ENCODE measurements around the gene CCR8. TPM values are rescaled to one million over a fixed set of nuclear protein-coding genes. Genes with fewer than 3 reads are reported as not detected.

Gene CCR8
- total RNA-seq, 1 donor from 2014 or later, result not detected

GRCh38 chr3:39378957-39379777, 49.7 kb downstream of the CCR8 start:
- Mint-ChIP-seq H3K4me1 (ENCODE audit: unreplicated experiment) (peaks cover 25% of the 10 kb centered on the region), H3K27me3 (ENCODE audit: unreplicated experiment) (peaks cover 14% of the 10 kb centered on the region), H3K9me3 (ENCODE audit: unreplicated experiment) (no peaks in the 10 kb centered on the region), H3K4me3 (ENCODE audit: unreplicated experiment) (no peak overlapping the region), H3K36me3 (ENCODE audit: low read depth, unreplicated experiment) (no peaks in the 10 kb centered on the region), H3K27ac (ENCODE audit: unreplicated experiment) (no peak overlapping the region)
- no peak for TF ChIP-seq CTCF (IDR thresholded peaks at IDR 0.05; ENCODE audit: unreplicated experiment)
- DNase-seq (ENCODE audit: low spot score), result no peak

- no peak for DNase-seq (ENCODE audit: low spot score)
- Mint-ChIP-seq H3K36me3 (ENCODE audit: low read depth, unreplicated experiment) (no peaks in the 10 kb centered on the region), H3K9me3 (ENCODE audit: unreplicated experiment) (no peaks in the 10 kb centered on the region), H3K27ac (ENCODE audit: unreplicated experiment) (no peak overlapping the region), H3K4me3 (ENCODE audit: unreplicated experiment) (no peak overlapping the region), H3K4me1 (ENCODE audit: unreplicated experiment) (peaks cover 28% of the 10 kb centered on the region), H3K27me3 (ENCODE audit: unreplicated experiment) (peaks cover 14% of the 10 kb centered on the region)
- TF ChIP-seq CTCF (IDR thresholded peaks at IDR 0.05; ENCODE audit: unreplicated experiment), result no peak
These were observed 50.3 kb downstream of the CCR8 start for GRCh38 chr3:39379778-39380155.

- peaks cover under 1% of the 10 kb centered on the region for H3K36me3 Mint-ChIP-seq (ENCODE audit: low read depth, unreplicated experiment)
- peaks cover 24% of the 10 kb centered on the region for H3K4me1 Mint-ChIP-seq (ENCODE audit: unreplicated experiment)
- no peak for DNase-seq (ENCODE audit: low spot score)
- peaks cover 14% of the 10 kb centered on the region for H3K27me3 Mint-ChIP-seq (ENCODE audit: unreplicated experiment)
- TF ChIP-seq CTCF (IDR thresholded peaks at IDR 0.05; ENCODE audit: unreplicated experiment), result no peak
- H3K9me3 Mint-ChIP-seq (ENCODE audit: unreplicated experiment), result no peaks in the 10 kb centered on the region
- no peak overlapping the region for H3K4me3 Mint-ChIP-seq (ENCODE audit: unreplicated experiment)
- no peak overlapping the region for H3K27ac Mint-ChIP-seq (ENCODE audit: unreplicated experiment)
These were observed 51.9 kb downstream of the CCR8 start for GRCh38 chr3:39381432-39381831.

Other genes with a start within 250 kb of the CCR8 start
- 130 TPM for gene GORASP1, start 222.1 kb upstream of the CCR8 start, total RNA-seq (ENCODE audit: unreplicated experiment)
- 41.7 TPM for gene TTC21A, start 222.0 kb upstream of the CCR8 start, total RNA-seq (ENCODE audit: unreplicated experiment)
- 20.8 TPM for gene CSRNP1, start 176.1 kb upstream of the CCR8 start, total RNA-seq (ENCODE audit: unreplicated experiment)
- gene XIRP1, start 137.1 kb upstream of the CCR8 start, total RNA-seq (ENCODE audit: unreplicated experiment), result 0.21 TPM
- 4.2 TPM for gene CX3CR1, start 49.7 kb upstream of the CCR8 start, total RNA-seq (ENCODE audit: unreplicated experiment)
- 21.2 TPM for gene SLC25A38, start 53.7 kb downstream of the CCR8 start, total RNA-seq (ENCODE audit: unreplicated experiment)
- gene RPSA, start 77.0 kb downstream of the CCR8 start, total RNA-seq (ENCODE audit: unreplicated experiment), result 2,445 TPM
- not detected for gene MOBP, start 138.0 kb downstream of the CCR8 start, total RNA-seq (ENCODE audit: unreplicated experiment)